GM18517 (cell line): ENCODE results near the gene CYP8B1.
A peak's percentile ranks its signal among the peaks of the same experiment; 100 is the strongest.
"Not testable (repeated sequence)": the region's sequence is repeated elsewhere in the genome, so short reads cannot be mapped to it uniquely, and the experiment has no call there.

Source experiments
- ATAC-seq: cut with Tn5 transposase; IDR thresholded peaks from one replicate; pipeline ENCODE4 v1.9.1; 2021; ENCODE audit warnings: mild to moderate bottlenecking, moderate library complexity; ENCODE audit not compliant: unreplicated experiment

Gene CYP8B1

DNA sequence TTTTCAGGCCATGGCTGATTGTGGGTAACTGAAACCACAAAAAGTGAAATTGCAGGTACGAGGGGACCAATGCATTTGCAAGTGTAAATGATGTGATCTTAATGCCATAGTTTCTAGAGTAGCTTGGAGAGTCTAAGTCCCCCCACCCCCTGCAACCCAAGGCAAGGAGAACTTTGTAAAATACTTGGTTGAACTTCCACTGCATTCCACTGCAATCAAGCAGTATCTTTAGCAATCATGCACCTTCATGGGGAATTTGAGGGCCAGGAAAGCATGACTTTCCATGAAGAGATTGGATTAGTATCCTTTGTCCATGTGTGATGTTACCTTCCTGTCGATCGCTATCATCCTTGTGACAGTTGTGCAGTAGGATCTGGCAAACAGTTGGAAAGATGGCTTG, 11.4 kb upstream of the CYP8B1 start:
- ATAC-seq = no peak

DNA sequence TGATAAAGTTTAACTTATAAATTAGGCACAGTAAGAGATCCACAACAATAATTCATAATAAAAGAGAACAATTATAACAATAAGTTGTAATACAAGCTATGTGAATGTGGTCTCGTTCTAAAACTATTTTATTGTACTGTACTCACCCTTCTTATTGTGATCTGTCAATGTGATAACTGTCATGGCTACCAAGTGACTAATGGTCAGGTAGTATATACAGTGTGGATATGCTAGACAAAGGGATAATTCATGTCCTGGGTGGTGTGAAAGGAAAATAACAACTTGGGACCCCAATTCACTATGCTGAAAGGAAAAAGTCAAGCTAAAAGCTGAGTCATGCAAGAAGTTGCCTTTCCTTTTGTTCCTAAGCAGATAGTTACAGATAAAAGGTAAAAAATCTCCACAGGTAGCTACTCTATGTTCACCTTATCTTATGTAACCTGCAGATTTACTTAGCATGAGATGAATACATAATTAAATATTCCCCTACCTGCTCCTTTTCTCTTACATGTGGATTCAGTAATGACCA, 10.7 kb upstream of the CYP8B1 start:
- no peak for ATAC-seq

DNA sequence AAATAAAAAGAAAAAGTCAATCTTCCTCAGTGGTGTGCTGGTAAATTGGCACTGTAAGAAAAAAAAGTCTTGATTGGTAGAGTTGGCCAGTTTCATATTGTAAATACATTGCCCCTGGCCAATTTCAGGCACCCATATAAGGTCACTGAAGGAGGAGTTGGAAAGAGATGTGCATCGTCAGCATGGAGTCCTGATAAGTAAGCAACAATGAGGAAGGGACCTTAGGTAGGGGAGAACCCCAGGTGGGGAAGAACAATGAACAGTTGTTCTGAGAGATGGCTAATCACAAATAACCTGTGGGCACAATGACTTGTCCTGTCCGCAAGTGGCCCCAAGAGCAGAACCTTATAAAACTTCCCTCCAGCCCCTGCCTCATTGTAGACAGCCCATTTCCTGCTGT, 8.6 kb upstream of the CYP8B1 start:
- ATAC-seq = no peak

DNA sequence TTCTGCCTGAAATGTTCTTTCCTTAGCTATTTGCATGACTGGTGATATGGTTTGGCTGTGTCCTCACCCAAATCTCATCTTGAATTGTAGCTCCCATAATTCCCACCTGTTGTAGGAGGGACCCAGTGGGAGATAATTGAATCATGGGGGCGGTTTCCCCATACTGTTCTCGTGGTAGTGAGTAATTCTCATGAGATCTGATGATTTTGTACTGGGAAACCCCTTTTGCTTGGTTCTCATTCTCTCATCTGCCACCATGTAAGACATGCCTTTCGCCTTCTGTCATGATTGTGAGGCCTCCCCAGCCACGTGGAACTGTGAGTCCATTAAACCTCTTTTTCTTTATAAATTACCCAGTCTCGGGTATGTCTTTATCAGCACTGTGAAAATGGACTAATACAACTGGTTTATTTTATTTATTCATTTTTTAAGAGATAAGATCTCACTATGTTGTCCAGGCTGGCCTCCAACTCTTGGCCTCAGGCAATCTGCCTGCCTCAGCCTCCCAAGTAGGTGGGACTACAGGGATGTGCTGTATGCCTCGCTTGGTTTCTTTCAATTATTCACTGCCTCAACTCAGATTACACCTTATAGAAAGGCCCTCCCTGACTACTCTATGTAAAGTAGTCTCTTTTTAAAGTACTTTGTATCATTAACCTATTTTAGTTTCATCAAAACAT, 7.7 kb upstream of the CYP8B1 start:
- ATAC-seq = not testable (repeated sequence)

GRCh38 chr3:42880601-42881451, 5.1 kb upstream of the CYP8B1 start:
- peak; percentile 92 for ATAC-seq

DNA sequence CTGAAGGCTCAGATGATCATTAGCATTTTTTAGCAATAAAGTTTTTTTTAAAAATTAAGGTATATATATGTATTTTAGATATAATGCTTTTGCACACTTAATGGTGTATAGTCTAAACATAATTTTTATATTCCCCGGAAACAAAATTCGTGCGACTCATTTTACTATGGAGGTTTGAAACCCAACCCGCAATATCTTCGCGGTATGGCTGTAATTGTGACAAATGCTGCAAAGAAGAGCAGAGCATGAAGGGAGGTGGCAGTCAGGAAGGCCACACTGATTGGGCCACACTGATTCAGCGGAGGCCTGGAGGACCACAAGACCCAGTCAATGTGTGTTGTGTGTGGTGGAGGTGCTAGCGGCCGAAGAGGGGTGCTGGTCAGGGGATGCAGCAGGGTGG, 4.5 kb upstream of the CYP8B1 start:
- ATAC-seq = no peak

DNA sequence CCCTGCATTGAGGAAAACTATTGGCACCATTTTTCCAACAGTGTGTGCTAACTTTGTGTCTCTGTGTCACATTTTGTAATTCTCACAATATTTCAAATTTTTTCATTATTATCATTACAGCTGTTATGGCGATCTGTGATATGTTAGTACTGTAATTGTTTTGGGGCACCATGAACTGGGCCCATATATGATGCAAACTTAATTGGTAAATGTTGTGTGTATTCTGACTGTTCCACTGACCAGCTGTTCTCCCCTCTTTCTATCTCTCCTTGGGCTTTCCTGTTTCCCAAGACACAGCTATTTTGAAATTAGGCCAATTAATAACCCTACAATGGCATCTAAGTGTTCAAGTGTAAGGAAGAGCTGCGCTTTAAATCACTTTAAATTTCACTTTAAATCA, 2.2 kb upstream of the CYP8B1 start:
- ATAC-seq = no peak

- ATAC-seq = no peak
Measured at GRCh38 chr3:42876940-42877720, 1.5 kb upstream of the CYP8B1 start.

DNA sequence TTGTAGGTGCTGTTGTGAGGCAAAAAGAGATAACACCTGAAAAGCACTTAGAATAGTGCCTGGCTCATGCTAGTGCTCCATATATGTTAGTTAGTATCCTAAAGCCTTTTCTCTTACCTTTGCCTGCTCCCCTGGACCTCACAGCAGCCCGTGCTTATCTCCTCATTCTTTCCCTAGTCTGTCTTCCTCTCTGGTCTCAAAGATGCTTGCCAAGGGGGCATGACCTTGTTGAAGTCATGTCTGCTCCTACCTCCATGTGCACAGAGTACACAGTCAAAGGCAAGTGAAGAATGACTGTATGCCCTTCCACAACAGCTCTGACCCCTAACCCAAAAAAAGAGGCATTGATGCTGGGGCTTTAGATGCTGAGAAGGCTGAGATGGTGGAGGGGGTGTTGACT, 722 bp upstream of the CYP8B1 start:
- ATAC-seq = no peak

DNA sequence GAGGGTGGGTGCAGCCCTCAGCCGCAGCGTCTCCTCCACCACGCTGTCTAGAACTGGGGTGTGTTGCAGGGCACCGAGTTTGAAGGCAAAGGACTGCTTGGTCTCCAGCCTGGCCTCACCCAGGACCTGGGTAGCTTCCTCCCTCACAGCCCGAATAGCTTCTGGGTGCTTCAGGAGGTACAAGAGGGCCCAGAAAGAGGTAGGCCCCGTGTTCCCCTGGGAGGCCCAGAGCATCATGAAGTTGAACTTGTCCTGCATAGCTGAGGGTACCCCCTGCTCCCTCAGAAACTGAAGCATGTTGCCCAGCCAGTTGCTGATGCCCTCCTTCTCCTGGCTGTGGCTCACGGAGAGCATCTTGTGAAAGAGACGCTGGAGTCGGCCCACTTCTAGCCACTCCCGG, 930 bp downstream of the CYP8B1 start:
- no peak for ATAC-seq

DNA sequence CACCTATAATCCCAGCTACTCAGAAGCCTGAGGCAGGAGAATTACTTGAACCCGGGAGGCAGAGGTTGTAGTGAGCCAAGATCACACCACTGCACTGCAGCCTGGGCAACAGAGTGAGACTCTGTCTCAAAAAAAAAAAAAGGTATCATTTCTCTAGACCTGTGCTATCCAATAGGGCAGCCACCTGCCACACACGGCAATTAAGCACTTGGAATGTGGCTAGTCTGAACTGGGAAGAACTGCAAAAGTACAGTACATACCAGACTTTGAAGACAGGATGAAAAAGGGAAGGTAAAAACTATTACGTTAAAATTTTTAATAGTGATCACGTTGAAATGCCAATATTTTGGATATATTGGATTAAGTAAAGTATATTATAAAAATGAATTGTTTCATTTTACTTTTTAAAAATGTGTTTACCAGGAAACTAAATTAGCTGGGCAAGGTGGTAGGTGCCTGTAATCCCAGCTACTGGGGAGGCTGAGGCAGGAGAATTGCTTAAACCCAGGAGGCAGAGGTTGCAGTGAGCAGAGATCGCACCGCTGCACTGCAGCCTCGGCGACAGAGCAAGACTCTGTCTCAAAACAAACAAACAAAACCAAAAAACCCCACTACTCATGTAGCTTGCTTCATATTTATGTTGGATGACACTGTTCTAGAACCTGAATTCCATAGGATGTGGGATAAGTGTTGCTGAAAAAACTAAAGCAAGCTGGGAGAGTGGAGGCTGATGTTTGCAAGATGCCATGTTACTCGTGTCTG, 2.3 kb downstream of the CYP8B1 start:
- no peak for ATAC-seq

DNA sequence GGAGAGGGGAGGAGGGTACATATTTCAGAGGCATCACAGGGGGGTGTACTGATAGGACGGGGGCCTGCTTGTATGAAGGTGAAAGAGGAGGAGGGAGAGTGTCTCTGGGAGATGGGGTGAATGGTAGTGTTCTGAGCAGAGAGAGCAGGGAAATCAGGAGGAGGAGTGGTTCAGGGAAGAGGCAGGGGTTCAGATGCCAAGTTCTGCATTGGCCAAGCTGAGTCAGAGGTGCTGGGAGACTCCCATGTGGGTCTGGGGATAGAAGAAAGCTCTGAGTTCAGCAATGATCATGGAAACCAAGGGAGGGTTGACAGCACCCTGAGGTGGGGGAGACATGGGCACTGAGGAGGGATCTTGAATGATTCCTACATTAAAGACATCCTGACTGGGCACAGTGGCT, 3.0 kb downstream of the CYP8B1 start:
- no peak for ATAC-seq

DNA sequence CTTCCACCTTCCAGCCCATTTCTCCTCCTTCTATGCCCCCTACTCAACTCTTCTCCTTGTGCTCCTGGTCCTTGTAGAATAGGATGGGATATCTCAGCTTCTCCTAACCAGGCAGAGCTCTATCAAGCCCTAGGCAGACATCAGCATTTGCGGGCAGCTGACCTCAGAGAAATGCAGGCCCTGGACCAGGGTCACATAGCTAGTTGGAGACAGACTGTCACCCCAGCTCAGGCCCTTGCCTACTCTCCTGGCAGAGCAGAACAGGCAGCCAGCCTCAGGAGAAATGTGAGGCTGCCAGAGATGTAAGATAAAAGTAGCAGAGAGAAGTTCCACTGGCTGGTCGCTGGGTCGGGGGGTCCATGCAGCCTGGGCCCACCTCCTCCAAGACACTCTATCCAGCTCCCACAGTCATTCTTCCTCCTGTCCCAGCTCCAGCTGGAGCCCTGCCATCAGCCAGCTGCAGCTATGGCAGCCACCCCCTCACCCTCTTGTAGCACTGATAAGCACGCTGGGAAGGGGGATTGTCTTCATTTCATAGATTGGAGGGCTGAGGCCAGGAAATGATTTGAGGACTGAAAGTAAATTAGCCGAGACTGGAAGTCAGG, 4.0 kb downstream of the CYP8B1 start:
- no peak for ATAC-seq

- no peak for ATAC-seq
Measured at GRCh38 chr3:42868841-42869240, 6.8 kb downstream of the CYP8B1 start.

DNA sequence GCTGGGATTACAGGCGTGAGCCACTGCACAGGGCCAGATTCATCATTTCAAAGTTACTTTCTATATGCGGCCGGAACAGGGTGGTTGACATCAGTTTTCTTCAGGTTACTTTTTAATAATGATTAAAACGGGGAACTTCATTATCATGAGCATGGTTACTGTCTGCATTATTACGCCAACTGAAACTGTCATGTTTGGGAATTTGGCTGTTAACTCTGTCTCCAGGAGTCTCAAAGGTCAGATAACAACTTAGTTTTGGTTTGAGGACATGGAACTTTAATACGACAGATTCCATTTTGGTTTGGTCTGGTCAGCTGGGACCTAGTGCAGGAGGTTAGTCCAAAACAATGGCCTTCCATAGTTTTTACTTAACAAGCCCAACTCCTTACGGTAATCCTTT, 8.5 kb downstream of the CYP8B1 start:
- no peak for ATAC-seq

DNA sequence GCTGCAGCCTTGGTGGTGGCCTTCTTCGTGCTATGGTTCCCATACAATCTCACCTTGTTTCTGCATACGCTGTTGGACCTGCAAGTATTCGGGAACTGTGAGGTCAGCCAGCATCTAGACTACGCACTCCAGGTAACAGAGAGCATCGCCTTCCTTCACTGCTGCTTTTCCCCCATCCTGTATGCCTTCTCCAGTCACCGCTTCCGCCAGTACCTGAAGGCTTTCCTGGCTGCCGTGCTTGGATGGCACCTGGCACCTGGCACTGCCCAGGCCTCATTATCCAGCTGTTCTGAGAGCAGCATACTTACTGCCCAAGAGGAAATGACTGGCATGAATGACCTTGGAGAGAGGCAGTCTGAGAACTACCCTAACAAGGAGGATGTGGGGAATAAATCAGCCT, 10.4 kb downstream of the CYP8B1 start:
- no peak for ATAC-seq

DNA sequence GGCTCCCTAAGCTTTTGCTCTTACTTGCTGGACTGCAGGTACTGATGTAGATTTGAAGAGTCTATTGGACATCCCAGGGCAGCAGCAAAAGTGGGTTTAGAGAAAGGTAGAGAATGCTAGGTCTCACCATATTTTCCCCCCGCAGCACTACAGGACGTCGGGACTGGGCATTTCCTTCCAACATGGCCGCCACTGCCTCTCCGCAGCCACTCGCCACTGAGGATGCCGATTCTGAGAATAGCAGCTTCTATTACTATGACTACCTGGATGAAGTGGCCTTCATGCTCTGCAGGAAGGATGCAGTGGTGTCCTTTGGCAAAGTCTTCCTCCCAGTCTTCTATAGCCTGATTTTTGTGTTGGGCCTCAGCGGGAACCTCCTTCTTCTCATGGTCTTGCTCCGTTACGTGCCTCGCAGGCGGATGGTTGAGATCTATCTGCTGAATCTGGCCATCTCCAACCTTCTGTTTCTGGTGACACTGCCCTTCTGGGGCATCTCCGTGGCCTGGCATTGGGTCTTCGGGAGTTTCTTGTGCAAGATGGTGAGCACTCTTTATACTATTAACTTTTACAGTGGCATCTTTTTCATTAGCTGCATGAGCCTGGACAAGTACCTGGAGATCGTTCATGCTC, 11.2 kb downstream of the CYP8B1 start:
- ATAC-seq = no peak

GRCh38 chr3:42856544-42856943, 19.1 kb downstream of the CYP8B1 start:
- no peak for ATAC-seq

- ATAC-seq = no peak
Measured at GRCh38 chr3:42855547-42856380, 19.9 kb downstream of the CYP8B1 start.
